GM11168 (cell line): ENCODE data around the gene CCM2.

Experiments
- in situ Hi-C: fragments of 300-500 bp; cut with MboI; formaldehyde crosslinking; loops from one replicate; pipeline ENCODE4 v1.12.0; 2022; ENCODE audit warnings: low sequenced_read_pairs; ENCODE audit not compliant: unreplicated experiment

The CCM2 gene

GRCh38 chr7:45075355-45075644 lies 75.3 kb downstream of the CCM2 start:
- in situ Hi-C loops = no loop called here

GRCh38 chr7:45075871-45076796 lies 76.1 kb downstream of the CCM2 start:
- in situ Hi-C loops = no loop called here

GRCh38 chr7:45076946-45077345 lies 76.9 kb downstream of the CCM2 start:
- in situ Hi-C loops = no loop called here

GRCh38 chr7:45077579-45077978 lies 77.6 kb downstream of the CCM2 start:
- in situ Hi-C loops = no loop called here

- in situ Hi-C loops = no loop called here
Observed at GRCh38 chr7:45078125-45078681, 78.2 kb downstream of the CCM2 start.

- in situ Hi-C loops = no loop called here
Observed at GRCh38 chr7:45080265-45080957, 80.4 kb downstream of the CCM2 start.

- in situ Hi-C loops = no loop called here
Observed at GRCh38 chr7:45080958-45081669, 81.1 kb downstream of the CCM2 start.

GRCh38 chr7:45081670-45081974 lies 81.6 kb downstream of the CCM2 start:
- in situ Hi-C loops = no loop called here

GRCh38 chr7:45082031-45082830 lies 82.2 kb downstream of the CCM2 start:
- in situ Hi-C loops = no loop called here

- in situ Hi-C loops = no loop called here
Observed at GRCh38 chr7:45082831-45083331, 82.9 kb downstream of the CCM2 start.

GRCh38 chr7:45084336-45084735 lies 84.3 kb downstream of the CCM2 start:
- in situ Hi-C loops = no loop called here

GRCh38 chr7:45084901-45085618 lies 85.1 kb downstream of the CCM2 start:
- in situ Hi-C loops = no loop called here

GRCh38 chr7:45085619-45086200 lies 85.7 kb downstream of the CCM2 start:
- in situ Hi-C loops = no loop called here

- in situ Hi-C loops = no loop called here
Observed at GRCh38 chr7:45086331-45087065, 86.5 kb downstream of the CCM2 start.

GRCh38 chr7:45087301-45088145 lies 87.5 kb downstream of the CCM2 start:
- in situ Hi-C loops = no loop called here

- in situ Hi-C loops = no loop called here
Observed at GRCh38 chr7:45088146-45088701, 88.2 kb downstream of the CCM2 start.

GRCh38 chr7:45088821-45089340 lies 88.9 kb downstream of the CCM2 start, which contains the start of gene NACAD:
Gene NACAD, minus strand, starts transcription at chr7:45088969. Its CDS starts 75 bp downstream, at chr7:45088894.
- in situ Hi-C loops = no loop called here
